A549 (cell line): ENCODE measurements around the gene FLNB.

Experiments used
- CBX2 ChIP-seq: fragments of 200-600 bp; sonication (generic); IDR thresholded peaks from 2 replicates; pipeline ENCODE4 v1.6.1; 2016; ENCODE audit warnings: low read depth, mild to moderate bottlenecking, borderline replicate concordance
- CTCF ChIP-seq: fragments of >200 bp; sonication (Bioruptor Twin); formaldehyde crosslinking; IDR thresholded peaks from 3 replicates; pipeline ENCODE4 v1.5.1; 2016
- HDAC2 ChIP-seq: fragments of 200-600 bp; sonication (generic); IDR thresholded peaks from 2 replicates; pipeline ENCODE4 v1.6.1; 2016
- POLR2A ChIP-seq: IDR thresholded peaks from 2 replicates; pipeline ENCODE4 v1.6.1; 2012; ENCODE audit warnings: mild to moderate bottlenecking, low read length
- RAD21 ChIP-seq, 2 experiments: fragments of >200 bp in 1 of 2; sonication (Bioruptor Twin) in 1 of 2; formaldehyde crosslinking in 1 of 2; IDR thresholded peaks in 1 of 2; conservative IDR thresholded peaks in 1 of 2; 2 replicates in 1 of 2; 3 replicates in 1 of 2; pipeline ENCODE4 v1.6.1; 2012 to 2018; ENCODE audit warnings: inconsistent platforms in 1 of 2
- SMC3 ChIP-seq: fragments of >200 bp; sonication (Bioruptor Twin); formaldehyde crosslinking; IDR thresholded peaks from 3 replicates; pipeline ENCODE4 v1.6.1; 2018; ENCODE audit warnings: inconsistent platforms
- TFCP2L1 ChIP-seq: fragments of 250-450 bp; sonication (Bioruptor Pico); IDR thresholded peaks from 2 replicates; pipeline ENCODE4 v1.5.0; 2021; ENCODE audit warnings: mild to moderate bottlenecking
- TF ChIP-seq, protein P1 (sequence below): IDR thresholded peaks from 2 replicates; pipeline ENCODE4 v1.6.1; 2012
- TF ChIP-seq, protein P2 (sequence below): fragments of 450-650 bp; IDR thresholded peaks from 2 replicates; pipeline ENCODE4 v1.6.1; 2014; ENCODE audit warnings: antibody characterized with exemption

- no peak for TF ChIP-seq SMC3
- TF ChIP-seq, protein P1, sequence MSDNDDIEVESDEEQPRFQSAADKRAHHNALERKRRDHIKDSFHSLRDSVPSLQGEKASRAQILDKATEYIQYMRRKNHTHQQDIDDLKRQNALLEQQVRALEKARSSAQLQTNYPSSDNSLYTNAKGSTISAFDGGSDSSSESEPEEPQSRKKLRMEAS = no peak
- no peak for TF ChIP-seq CBX2
- no peak for TF ChIP-seq RAD21 (conservative IDR thresholded peaks at IDR 0.05 in 1 of 2, IDR thresholded peaks at IDR 0.05 in 1 of 2)
- no peak for TF ChIP-seq CTCF
- no peak for TF ChIP-seq TFCP2L1 (CRISPR knock-in tag)
- no peak for TF ChIP-seq HDAC2
- TF ChIP-seq POLR2A = no peak
- TF ChIP-seq, protein P2, sequence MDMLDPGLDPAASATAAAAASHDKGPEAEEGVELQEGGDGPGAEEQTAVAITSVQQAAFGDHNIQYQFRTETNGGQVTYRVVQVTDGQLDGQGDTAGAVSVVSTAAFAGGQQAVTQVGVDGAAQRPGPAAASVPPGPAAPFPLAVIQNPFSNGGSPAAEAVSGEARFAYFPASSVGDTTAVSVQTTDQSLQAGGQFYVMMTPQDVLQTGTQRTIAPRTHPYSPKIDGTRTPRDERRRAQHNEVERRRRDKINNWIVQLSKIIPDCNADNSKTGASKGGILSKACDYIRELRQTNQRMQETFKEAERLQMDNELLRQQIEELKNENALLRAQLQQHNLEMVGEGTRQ = no peak
Observed at GRCh38 chr3:58064923-58065638, 56.9 kb downstream of the FLNB start.
